A549 treated with CORT108297 at 1 μM for 4 hours (cell line): ENCODE results near the gene TMPRSS11B. TPM values are rescaled to one million over a fixed set of nuclear protein-coding genes. Genes with fewer than 3 reads are reported as not detected.

ENCODE experiments used
- total RNA-seq: library from RNA; stranded (reverse); fragments of 200-300 nt; extraction: Qiagen RNA extraction; gene quantifications from 5 replicates; pipeline ENCODE4 v1.2.3, GENCODE V29; 2022

The TMPRSS11B gene
- not detected in 5 replicates for total RNA-seq

GRCh38 chr4:68245594-68245993 is at the start of gene TMPRSS11B:
TMPRSS11B (minus strand) TSS chr4:68245694; CDS start chr4:68245558, 136 bp downstream.

Other genes starting within 250 kb of the TMPRSS11B start
- not detected in 5 replicates for gene TMPRSS11F, start 115.8 kb downstream of the TMPRSS11B start, total RNA-seq
- gene YTHDC1, start 104.4 kb upstream of the TMPRSS11B start, total RNA-seq, result 30.3 to 44.6 TPM (median 32.7 TPM) in 5 replicates
- not detected in 5 replicates for gene TMPRSS11E, start 201.8 kb upstream of the TMPRSS11B start, total RNA-seq